ENCODE measurements around the gene PHLDA1. TPM values are rescaled to one million over a fixed set of nuclear protein-coding genes. Genes with fewer than 3 reads are reported as not detected.
A peak's percentile ranks its signal among the peaks of the same experiment; 100 is the strongest.

PHLDA1 gene
- total and polyA plus RNA-seq, 4 donors, result 2.8 to 11.5 (median 5.7) TPM

DNA sequence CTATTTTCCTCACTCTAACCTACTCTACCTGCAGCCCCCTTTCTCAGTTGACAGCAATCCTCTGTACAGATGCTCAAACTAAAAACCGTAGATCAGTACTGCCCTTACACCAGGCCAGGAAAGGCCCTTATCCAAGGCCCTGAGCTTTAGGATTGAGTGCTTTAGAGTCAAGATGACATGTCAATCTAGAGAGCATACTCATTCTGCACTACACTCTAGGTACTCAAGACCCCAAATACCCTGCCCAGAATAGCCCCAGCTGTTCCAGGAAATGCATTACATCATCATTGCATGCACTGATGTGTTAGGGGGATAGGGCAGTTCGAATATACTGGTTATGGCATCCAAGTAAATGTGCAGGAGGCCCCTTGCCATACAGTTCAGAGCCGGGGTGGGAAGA lies 3.5 kb upstream of the PHLDA1 start:
- no peaks in the 10 kb centered on the region for H3K9me3 ChIP-seq (ENCODE audit: control insufficient read depth in 4 of 4, low read length in 3 of 4)
- H3K27me3 ChIP-seq (ENCODE audit: control insufficient read depth in 4 of 4, insufficient read depth in 4 of 4, low read length in 3 of 4), result no peaks in the 10 kb centered on the region
- DNase-seq (ENCODE audit: low spot score), result no peak
- 82% methylated on average over 3 of the region's 3 CpGs for WGBS
- TF ChIP-seq HNF4G (IDR thresholded peaks at IDR 0.05), result no peak
- TF ChIP-seq, protein P1, sequence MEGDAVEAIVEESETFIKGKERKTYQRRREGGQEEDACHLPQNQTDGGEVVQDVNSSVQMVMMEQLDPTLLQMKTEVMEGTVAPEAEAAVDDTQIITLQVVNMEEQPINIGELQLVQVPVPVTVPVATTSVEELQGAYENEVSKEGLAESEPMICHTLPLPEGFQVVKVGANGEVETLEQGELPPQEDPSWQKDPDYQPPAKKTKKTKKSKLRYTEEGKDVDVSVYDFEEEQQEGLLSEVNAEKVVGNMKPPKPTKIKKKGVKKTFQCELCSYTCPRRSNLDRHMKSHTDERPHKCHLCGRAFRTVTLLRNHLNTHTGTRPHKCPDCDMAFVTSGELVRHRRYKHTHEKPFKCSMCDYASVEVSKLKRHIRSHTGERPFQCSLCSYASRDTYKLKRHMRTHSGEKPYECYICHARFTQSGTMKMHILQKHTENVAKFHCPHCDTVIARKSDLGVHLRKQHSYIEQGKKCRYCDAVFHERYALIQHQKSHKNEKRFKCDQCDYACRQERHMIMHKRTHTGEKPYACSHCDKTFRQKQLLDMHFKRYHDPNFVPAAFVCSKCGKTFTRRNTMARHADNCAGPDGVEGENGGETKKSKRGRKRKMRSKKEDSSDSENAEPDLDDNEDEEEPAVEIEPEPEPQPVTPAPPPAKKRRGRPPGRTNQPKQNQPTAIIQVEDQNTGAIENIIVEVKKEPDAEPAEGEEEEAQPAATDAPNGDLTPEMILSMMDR (IDR thresholded peaks at IDR 0.05; ENCODE audit: low read depth, low read length, missing input control), result no peak
- no peaks in the 10 kb centered on the region for H3K36me3 ChIP-seq (ENCODE audit: control insufficient read depth in 4 of 4, insufficient read depth in 3 of 4, low read depth in 1 of 4, low read length in 3 of 4)
- no peak overlapping the region for H3K9ac ChIP-seq (ENCODE audit: low read depth in 1 of 2, low read length in 2 of 2)
- no peak overlapping the region for H3K4me3 ChIP-seq (ENCODE audit: low read depth in 1 of 3, low read length in 3 of 3)
- peaks cover 0 to 11% (median 3%) of the 10 kb centered on the region in 4 donors for H3K4me1 ChIP-seq (ENCODE audit: control insufficient read depth in 4 of 4, insufficient read depth in 4 of 4, low read length in 3 of 4)
- H3K27ac ChIP-seq (ENCODE audit: low read depth in 1 of 2, low read length in 2 of 2), result no peak overlapping the region

- no peak for TF ChIP-seq SP1 (IDR thresholded peaks at IDR 0.05)
- TF ChIP-seq, protein P1 (IDR thresholded peaks at IDR 0.05; ENCODE audit: low read depth, low read length, missing input control), result no peak
- TF ChIP-seq RXRA (IDR thresholded peaks at IDR 0.05), result no peak
- no peak for TF ChIP-seq NR2F2 (IDR thresholded peaks at IDR 0.05)
- TF ChIP-seq TAF1 (conservative IDR thresholded peaks at IDR 0.05), result no peak
- no peak for TF ChIP-seq HNF4G (IDR thresholded peaks at IDR 0.05)
- no peak for TF ChIP-seq FOXA2 (IDR thresholded peaks at IDR 0.05)
- no peak for TF ChIP-seq YY1 (IDR thresholded peaks at IDR 0.05)
- Histone ChIP-seq H3K27ac (ENCODE audit: low read depth in 1 of 2, low read length in 2 of 2) (peak overlapping the region; percentile 96 to 99), H3K9me3 (ENCODE audit: control insufficient read depth in 4 of 4, low read length in 3 of 4) (no peaks in the 10 kb centered on the region), H3K9ac (ENCODE audit: low read depth in 1 of 2, low read length in 2 of 2) (peak overlapping the region in 1 of 2 donors; percentile 97), H3K36me3 (ENCODE audit: control insufficient read depth in 4 of 4, insufficient read depth in 3 of 4, low read depth in 1 of 4, low read length in 3 of 4) (no peaks in the 10 kb centered on the region), H3K4me3 (ENCODE audit: low read depth in 1 of 3, low read length in 3 of 3) (peak overlapping the region; percentile 80 to 87 (median 84)), H3K4me1 (ENCODE audit: control insufficient read depth in 4 of 4, insufficient read depth in 4 of 4, low read length in 3 of 4) (peaks cover 0 to 11% (median 4%) of the 10 kb centered on the region in 4 donors), H3K27me3 (ENCODE audit: control insufficient read depth in 4 of 4, insufficient read depth in 4 of 4, low read length in 3 of 4) (no peaks in the 10 kb centered on the region)
- no peak for DNase-seq (ENCODE audit: low spot score)
- WGBS, result 82% methylated on average over 5 of the region's 5 CpGs
Measured at GRCh38 chr12:76033081-76034011, 1.8 kb upstream of the PHLDA1 start.

DNA sequence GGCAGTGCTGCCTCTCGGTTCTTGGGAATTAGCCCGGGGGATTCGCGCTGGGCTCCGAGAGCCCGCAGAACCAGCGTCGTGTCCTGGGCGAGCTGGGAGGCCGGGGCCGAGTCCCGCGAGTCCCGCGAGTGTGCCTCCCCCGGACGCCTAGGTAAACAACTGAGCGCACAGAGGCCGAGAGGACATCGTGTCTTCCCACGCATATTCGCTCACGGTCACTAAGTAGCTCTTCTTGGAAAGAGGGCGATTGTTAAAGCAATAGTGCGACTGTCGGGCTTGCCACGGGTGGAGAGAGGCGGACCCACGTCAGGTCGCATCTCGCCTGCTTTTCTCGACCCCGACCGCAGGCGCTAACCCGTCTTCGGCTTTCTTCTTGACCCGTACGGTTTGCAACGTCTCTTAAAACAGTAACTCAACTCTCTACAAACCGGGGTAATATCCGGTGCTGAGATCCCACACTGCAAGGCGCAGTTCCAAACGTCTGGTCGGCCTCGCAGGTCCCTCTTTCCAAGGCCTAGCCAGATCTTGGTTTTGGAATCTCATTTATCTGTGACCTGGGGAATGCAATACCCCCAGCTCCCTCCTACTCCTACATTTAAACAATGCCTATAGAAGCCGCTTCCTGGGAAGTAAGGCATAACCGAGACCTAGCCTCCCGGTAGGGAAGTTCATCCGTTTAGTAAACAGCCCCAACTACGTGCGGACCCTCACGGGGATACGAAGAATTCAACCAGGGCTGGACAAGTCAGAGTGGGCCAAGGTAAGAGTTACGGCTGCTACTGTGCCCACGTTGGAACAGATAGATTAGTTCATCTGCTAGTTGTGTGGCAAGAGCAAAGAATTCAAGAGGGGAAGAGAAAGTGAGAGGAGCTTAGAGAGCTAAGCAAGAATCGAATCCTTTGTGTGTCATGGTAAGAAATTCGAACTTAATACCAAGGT lies 736 bp upstream of the PHLDA1 start:
- no peaks in the 10 kb centered on the region for H3K27me3 ChIP-seq (ENCODE audit: control insufficient read depth in 4 of 4, insufficient read depth in 4 of 4, low read length in 3 of 4)
- H3K9ac ChIP-seq (ENCODE audit: low read depth in 1 of 2, low read length in 2 of 2), result peak overlapping the region; percentile 87 to 97
- 4% methylated on average over 58 of the region's 58 CpGs for WGBS
- no peaks in the 10 kb centered on the region for H3K9me3 ChIP-seq (ENCODE audit: control insufficient read depth in 4 of 4, low read length in 3 of 4)
- peak; percentile 57 for DNase-seq (ENCODE audit: low spot score)
- TF ChIP-seq RAD21 (IDR thresholded peaks at IDR 0.05), result peak in 1 of 2 donors; percentile 30
- no peak for TF ChIP-seq ATF3 (IDR thresholded peaks at IDR 0.05)
- no peak for TF ChIP-seq ZBTB33 (IDR thresholded peaks at IDR 0.05)
- no peak for TF ChIP-seq MAX (IDR thresholded peaks at IDR 0.05)
- TF ChIP-seq HNF4A (conservative IDR thresholded peaks at IDR 0.05), result no peak
- peak; percentile 9 for TF ChIP-seq SP1 (IDR thresholded peaks at IDR 0.05)
- no peak for TF ChIP-seq JUND (IDR thresholded peaks at IDR 0.05)
- no peak for TF ChIP-seq GABPA (IDR thresholded peaks at IDR 0.05 in 1 of 2, conservative IDR thresholded peaks at IDR 0.05 in 1 of 2)
- no peak for TF ChIP-seq RXRA (IDR thresholded peaks at IDR 0.05)
- no peaks in the 10 kb centered on the region for H3K36me3 ChIP-seq (ENCODE audit: control insufficient read depth in 4 of 4, insufficient read depth in 3 of 4, low read depth in 1 of 4, low read length in 3 of 4)
- H3K27ac ChIP-seq (ENCODE audit: low read depth in 1 of 2, low read length in 2 of 2), result peak overlapping the region; percentile 96 to 99
- peaks cover 0 to 11% (median 4%) of the 10 kb centered on the region in 4 donors for H3K4me1 ChIP-seq (ENCODE audit: control insufficient read depth in 4 of 4, insufficient read depth in 4 of 4, low read length in 3 of 4)
- peak overlapping the region; percentile 80 to 87 (median 84) for H3K4me3 ChIP-seq (ENCODE audit: low read depth in 1 of 3, low read length in 3 of 3)

All from liver (tissue), 9 donors.